HepG2 (cell line): ENCODE measurements around the gene SLAMF6. TPM values are rescaled to one million over a fixed set of nuclear protein-coding genes. Genes with fewer than 3 reads are reported as not detected.

Experiments
- FOSL2 ChIP-seq: sonication (generic); formaldehyde crosslinking; IDR thresholded peaks from 2 replicates; pipeline ENCODE4 v1.4.0; 2020; ENCODE audit warnings: missing genetic modification reagents
- HDAC6 ChIP-seq: fragments of 200-600 bp; sonication (generic); IDR thresholded peaks from 2 replicates; pipeline ENCODE4 v1.7.0; 2017; ENCODE audit warnings: mild to moderate bottlenecking, antibody characterized with exemption, low read length, low read depth
- HNF4G ChIP-seq, 2 experiments: sonication (generic) in 1 of 2; formaldehyde crosslinking in 1 of 2; IDR thresholded peaks; 2 replicates each; pipeline versions ENCODE4 v1.4.0 to v1.6.1; 2011 to 2020; ENCODE audit warnings: borderline replicate concordance in 2 of 2, low read depth in 2 of 2, mild to moderate bottlenecking in 2 of 2, low read length in 1 of 2, missing genetic modification reagents in 1 of 2, moderate library complexity in 1 of 2
- SIX1 ChIP-seq: sonication (generic); formaldehyde crosslinking; IDR thresholded peaks from 2 replicates; pipeline ENCODE4 v1.4.0; 2020; ENCODE audit warnings: missing genetic modification reagents, borderline replicate concordance
- ZNF235 ChIP-seq: sonication (generic); formaldehyde crosslinking; IDR thresholded peaks from 2 replicates; pipeline ENCODE4 v1.8.1; 2023; ENCODE audit warnings: mild to moderate bottlenecking, missing genetic modification reagents, borderline replicate concordance
- ZNF550 ChIP-seq: sonication (generic); formaldehyde crosslinking; IDR thresholded peaks from 2 replicates; pipeline ENCODE4 v1.4.0; 2020; ENCODE audit warnings: mild to moderate bottlenecking, missing genetic modification reagents, borderline replicate concordance
- polyA plus RNA-seq, 8 experiments: library from polyadenylated mRNA; depleted of rRNA in 3 of 8; stranded (reverse) in 7 of 8; unstranded in 1 of 8; fragments of >200 nt; fragmentation: Illumina TruSeq in 4 of 8; extraction: Trizol in 4 of 8; gene quantifications; 2 replicates each; pipeline versions ENCODE4 v1.2.1 to v1.2.3, GENCODE V29; 2011 to 2016; ENCODE audit warnings: low read depth in 4 of 8, missing spikeins in 1 of 8, mixed read lengths in 1 of 8; ENCODE audit not compliant: insufficient read depth in 1 of 8
- total RNA-seq, 5 experiments: library from RNA; depleted of rRNA; stranded (reverse); fragments of >200 nt; fragmentation: Illumina TruSeq; extraction: Trizol; gene quantifications; 2 replicates each; pipeline ENCODE4 v1.2.3, GENCODE V29; 2016; ENCODE audit warnings: low read depth in 1 of 5
- TF ChIP-seq, protein P1 (sequence below): sonication (generic); formaldehyde crosslinking; IDR thresholded peaks from 2 replicates; pipeline ENCODE4 v1.5.1; 2020; ENCODE audit warnings: mild to moderate bottlenecking, missing genetic modification reagents, borderline replicate concordance
- TF ChIP-seq, protein P2 (sequence below): sonication (generic); formaldehyde crosslinking; IDR thresholded peaks from 2 replicates; pipeline ENCODE4 v1.8.0; 2022; ENCODE audit warnings: mild to moderate bottlenecking, missing genetic modification reagents, moderate library complexity
- TF ChIP-seq, protein P3 (sequence below): sonication (generic); formaldehyde crosslinking; conservative IDR thresholded peaks from 2 replicates; pipeline ENCODE4 v1.4.0; 2020; ENCODE audit warnings: missing genetic modification reagents
- TF ChIP-seq, protein P4 (sequence below): sonication (generic); formaldehyde crosslinking; IDR thresholded peaks from 2 replicates; pipeline ENCODE4 v1.4.0; 2020; ENCODE audit warnings: missing genetic modification reagents, mild to moderate bottlenecking, borderline replicate concordance
- TF ChIP-seq, protein P5 (sequence below): sonication (generic); formaldehyde crosslinking; IDR thresholded peaks from 2 replicates; pipeline ENCODE4 v1.5.0; 2020; ENCODE audit warnings: mild to moderate bottlenecking, missing genetic modification reagents, borderline replicate concordance

SLAMF6 gene
- total and polyA plus RNA-seq, 2 of the 13 experiments (the other 11 are each of a cell fraction or from before 2014, with no cell fraction given): not detected

DNA sequence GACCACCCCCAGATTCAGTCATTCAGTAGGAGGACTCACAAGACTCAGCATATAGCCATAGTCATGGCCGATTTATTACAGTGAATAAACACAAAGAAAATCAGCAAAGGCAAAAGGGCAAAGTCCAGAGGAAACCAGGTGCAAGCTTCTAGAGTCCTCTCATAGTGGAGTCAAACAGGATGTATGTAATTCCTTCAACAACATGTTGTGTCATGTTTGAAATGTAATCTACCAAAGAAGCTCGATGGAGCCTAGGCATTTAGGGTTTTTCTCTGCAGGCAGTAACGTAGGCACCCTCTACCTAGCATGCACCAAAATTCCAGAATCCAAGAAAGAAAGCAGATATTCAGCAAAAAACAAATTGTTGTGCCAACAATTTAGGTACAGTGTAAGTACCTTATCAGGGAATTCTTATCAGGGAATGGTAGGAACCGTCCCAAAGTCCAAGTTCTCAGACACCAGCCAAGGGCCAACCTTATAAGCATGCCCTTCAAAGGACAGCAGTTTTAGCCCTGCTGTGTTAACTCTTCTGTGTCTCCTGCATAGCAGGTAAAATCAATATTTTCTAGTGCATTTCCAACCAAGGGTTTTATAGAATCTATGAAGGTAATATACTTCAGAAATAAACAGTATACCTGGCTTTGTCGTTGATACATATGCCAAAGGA, 16.1 kb upstream of the SLAMF6 start (continued):
- TF ChIP-seq FOSL2 (CRISPR knock-in tag) (no peak), SIX1 (CRISPR knock-in tag) (peak; percentile 14; the same call in 1 of the 2 replicates), HDAC6 (no peak), ZNF235 (CRISPR knock-in tag) (no peak), HNF4G (IDR thresholded peaks at IDR 0.05; ENCODE audit: borderline replicate concordance, low read depth, low read length) (no peak), HNF4G (CRISPR knock-in tag; IDR thresholded peaks at IDR 0.05; ENCODE audit: borderline replicate concordance, low read depth) (peak; percentile 52; the same call in 1 of the 2 replicates), ZNF550 (CRISPR knock-in tag) (no peak)
- TF ChIP-seq, protein P1, sequence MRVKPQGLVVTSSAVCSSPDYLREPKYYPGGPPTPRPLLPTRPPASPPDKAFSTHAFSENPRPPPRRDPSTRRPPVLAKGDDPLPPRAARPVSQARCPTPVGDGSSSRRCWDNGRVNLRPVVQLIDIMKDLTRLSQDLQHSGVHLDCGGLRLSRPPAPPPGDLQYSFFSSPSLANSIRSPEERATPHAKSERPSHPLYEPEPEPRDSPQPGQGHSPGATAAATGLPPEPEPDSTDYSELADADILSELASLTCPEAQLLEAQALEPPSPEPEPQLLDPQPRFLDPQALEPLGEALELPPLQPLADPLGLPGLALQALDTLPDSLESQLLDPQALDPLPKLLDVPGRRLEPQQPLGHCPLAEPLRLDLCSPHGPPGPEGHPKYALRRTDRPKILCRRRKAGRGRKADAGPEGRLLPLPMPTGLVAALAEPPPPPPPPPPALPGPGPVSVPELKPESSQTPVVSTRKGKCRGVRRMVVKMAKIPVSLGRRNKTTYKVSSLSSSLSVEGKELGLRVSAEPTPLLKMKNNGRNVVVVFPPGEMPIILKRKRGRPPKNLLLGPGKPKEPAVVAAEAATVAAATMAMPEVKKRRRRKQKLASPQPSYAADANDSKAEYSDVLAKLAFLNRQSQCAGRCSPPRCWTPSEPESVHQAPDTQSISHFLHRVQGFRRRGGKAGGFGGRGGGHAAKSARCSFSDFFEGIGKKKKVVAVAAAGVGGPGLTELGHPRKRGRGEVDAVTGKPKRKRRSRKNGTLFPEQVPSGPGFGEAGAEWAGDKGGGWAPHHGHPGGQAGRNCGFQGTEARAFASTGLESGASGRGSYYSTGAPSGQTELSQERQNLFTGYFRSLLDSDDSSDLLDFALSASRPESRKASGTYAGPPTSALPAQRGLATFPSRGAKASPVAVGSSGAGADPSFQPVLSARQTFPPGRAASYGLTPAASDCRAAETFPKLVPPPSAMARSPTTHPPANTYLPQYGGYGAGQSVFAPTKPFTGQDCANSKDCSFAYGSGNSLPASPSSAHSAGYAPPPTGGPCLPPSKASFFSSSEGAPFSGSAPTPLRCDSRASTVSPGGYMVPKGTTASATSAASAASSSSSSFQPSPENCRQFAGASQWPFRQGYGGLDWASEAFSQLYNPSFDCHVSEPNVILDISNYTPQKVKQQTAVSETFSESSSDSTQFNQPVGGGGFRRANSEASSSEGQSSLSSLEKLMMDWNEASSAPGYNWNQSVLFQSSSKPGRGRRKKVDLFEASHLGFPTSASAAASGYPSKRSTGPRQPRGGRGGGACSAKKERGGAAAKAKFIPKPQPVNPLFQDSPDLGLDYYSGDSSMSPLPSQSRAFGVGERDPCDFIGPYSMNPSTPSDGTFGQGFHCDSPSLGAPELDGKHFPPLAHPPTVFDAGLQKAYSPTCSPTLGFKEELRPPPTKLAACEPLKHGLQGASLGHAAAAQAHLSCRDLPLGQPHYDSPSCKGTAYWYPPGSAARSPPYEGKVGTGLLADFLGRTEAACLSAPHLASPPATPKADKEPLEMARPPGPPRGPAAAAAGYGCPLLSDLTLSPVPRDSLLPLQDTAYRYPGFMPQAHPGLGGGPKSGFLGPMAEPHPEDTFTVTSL (CRISPR knock-in tag): peak; percentile 45; the same call in 1 of the 2 replicates
- TF ChIP-seq, protein P2, sequence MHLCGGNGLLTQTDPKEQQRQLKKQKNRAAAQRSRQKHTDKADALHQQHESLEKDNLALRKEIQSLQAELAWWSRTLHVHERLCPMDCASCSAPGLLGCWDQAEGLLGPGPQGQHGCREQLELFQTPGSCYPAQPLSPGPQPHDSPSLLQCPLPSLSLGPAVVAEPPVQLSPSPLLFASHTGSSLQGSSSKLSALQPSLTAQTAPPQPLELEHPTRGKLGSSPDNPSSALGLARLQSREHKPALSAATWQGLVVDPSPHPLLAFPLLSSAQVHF (CRISPR knock-in tag): no peak
- TF ChIP-seq, protein P3, sequence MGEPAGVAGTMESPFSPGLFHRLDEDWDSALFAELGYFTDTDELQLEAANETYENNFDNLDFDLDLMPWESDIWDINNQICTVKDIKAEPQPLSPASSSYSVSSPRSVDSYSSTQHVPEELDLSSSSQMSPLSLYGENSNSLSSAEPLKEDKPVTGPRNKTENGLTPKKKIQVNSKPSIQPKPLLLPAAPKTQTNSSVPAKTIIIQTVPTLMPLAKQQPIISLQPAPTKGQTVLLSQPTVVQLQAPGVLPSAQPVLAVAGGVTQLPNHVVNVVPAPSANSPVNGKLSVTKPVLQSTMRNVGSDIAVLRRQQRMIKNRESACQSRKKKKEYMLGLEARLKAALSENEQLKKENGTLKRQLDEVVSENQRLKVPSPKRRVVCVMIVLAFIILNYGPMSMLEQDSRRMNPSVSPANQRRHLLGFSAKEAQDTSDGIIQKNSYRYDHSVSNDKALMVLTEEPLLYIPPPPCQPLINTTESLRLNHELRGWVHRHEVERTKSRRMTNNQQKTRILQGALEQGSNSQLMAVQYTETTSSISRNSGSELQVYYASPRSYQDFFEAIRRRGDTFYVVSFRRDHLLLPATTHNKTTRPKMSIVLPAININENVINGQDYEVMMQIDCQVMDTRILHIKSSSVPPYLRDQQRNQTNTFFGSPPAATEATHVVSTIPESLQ (CRISPR knock-in tag): no peak
- TF ChIP-seq, protein P4, sequence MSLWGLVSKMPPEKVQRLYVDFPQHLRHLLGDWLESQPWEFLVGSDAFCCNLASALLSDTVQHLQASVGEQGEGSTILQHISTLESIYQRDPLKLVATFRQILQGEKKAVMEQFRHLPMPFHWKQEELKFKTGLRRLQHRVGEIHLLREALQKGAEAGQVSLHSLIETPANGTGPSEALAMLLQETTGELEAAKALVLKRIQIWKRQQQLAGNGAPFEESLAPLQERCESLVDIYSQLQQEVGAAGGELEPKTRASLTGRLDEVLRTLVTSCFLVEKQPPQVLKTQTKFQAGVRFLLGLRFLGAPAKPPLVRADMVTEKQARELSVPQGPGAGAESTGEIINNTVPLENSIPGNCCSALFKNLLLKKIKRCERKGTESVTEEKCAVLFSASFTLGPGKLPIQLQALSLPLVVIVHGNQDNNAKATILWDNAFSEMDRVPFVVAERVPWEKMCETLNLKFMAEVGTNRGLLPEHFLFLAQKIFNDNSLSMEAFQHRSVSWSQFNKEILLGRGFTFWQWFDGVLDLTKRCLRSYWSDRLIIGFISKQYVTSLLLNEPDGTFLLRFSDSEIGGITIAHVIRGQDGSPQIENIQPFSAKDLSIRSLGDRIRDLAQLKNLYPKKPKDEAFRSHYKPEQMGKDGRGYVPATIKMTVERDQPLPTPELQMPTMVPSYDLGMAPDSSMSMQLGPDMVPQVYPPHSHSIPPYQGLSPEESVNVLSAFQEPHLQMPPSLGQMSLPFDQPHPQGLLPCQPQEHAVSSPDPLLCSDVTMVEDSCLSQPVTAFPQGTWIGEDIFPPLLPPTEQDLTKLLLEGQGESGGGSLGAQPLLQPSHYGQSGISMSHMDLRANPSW (CRISPR knock-in tag): no peak
- TF ChIP-seq, protein P5, sequence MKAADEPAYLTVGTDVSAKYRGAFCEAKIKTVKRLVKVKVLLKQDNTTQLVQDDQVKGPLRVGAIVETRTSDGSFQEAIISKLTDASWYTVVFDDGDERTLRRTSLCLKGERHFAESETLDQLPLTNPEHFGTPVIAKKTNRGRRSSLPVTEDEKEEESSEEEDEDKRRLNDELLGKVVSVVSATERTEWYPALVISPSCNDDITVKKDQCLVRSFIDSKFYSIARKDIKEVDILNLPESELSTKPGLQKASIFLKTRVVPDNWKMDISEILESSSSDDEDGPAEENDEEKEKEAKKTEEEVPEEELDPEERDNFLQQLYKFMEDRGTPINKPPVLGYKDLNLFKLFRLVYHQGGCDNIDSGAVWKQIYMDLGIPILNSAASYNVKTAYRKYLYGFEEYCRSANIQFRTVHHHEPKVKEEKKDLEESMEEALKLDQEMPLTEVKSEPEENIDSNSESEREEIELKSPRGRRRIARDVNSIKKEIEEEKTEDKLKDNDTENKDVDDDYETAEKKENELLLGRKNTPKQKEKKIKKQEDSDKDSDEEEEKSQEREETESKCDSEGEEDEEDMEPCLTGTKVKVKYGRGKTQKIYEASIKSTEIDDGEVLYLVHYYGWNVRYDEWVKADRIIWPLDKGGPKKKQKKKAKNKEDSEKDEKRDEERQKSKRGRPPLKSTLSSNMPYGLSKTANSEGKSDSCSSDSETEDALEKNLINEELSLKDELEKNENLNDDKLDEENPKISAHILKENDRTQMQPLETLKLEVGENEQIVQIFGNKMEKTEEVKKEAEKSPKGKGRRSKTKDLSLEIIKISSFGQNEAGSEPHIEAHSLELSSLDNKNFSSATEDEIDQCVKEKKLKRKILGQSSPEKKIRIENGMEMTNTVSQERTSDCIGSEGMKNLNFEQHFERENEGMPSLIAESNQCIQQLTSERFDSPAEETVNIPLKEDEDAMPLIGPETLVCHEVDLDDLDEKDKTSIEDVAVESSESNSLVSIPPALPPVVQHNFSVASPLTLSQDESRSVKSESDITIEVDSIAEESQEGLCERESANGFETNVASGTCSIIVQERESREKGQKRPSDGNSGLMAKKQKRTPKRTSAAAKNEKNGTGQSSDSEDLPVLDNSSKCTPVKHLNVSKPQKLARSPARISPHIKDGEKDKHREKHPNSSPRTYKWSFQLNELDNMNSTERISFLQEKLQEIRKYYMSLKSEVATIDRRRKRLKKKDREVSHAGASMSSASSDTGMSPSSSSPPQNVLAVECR (CRISPR knock-in tag): peak; percentile 19; the same call in 1 of the 2 replicates
